Endothelial cell of umbilical vein (primary cell): ENCODE data around the gene GRID2. TPM values are rescaled to one million over a fixed set of nuclear protein-coding genes. Genes with fewer than 3 reads are reported as not detected.

Experiments used
- BruUV-seq: library from RNA; stranded (reverse); fragments of 400-500 nt; replicated peaks from 2 replicates; lab custom pipeline; 2021; lab: Mats Ljungman, UMichigan
- CTCF ChIA-PET: fragments of 300-600, 350-600 bp; sonication (Branson Sonifier 250); formaldehyde crosslinking; loops from one replicate; lab custom pipeline; 2021; ENCODE audit warnings: antibody characterized with exemption, inconsistent platforms; lab: Charles Lee
- POLR2A ChIA-PET: fragments of 300-600, 350-600 bp; sonication (Branson Sonifier 250); formaldehyde crosslinking; loops from one replicate; lab custom pipeline; 2021; ENCODE audit warnings: antibody characterized with exemption, inconsistent platforms; lab: Charles Lee
- DNase-seq: peaks from one replicate; pipeline ENCODE4 v3.0.0-alpha.2; 2011; ENCODE audit warnings: low read depth, low spot score
- FAIRE-seq: peaks from 2 replicates; lab custom pipeline; 2011; peaks lifted over from hg19 to GRCh38; lab: Jason Lieb, UNC
- H2AFZ ChIP-seq: 2 replicates; pipeline ENCODE4 v1.6.0; 2012; ENCODE audit warnings: low read depth, low read length, control low read depth, inconsistent platforms
- H3K27ac ChIP-seq: 2 replicates; pipeline ENCODE4 v1.5.1; 2011; ENCODE audit warnings: low read depth, mild to moderate bottlenecking, control low read depth, low read length, moderate library complexity; ENCODE audit not compliant: insufficient read depth
- H3K27me3 ChIP-seq, 2 experiments: 2 replicates each; pipeline versions ENCODE4 v1.6.0 to v1.6.1; 2011; ENCODE audit warnings: low read length in 2 of 2, mixed read lengths in 1 of 2; ENCODE audit not compliant: control insufficient read depth in 2 of 2, insufficient read depth in 2 of 2
- H3K36me3 ChIP-seq, 2 experiments: 2 replicates in 1 of 2; 3 replicates in 1 of 2; pipeline ENCODE4 v1.5.1; 2011; ENCODE audit warnings: low read length in 2 of 2, mild to moderate bottlenecking in 1 of 2, moderate library complexity in 1 of 2; ENCODE audit not compliant: control insufficient read depth in 2 of 2, insufficient read depth in 2 of 2; ENCODE audit errors: extremely low read depth in 1 of 2
- H3K4me1 ChIP-seq: 3 replicates; pipeline ENCODE4 v1.5.1; 2011; ENCODE audit warnings: mild to moderate bottlenecking, low read length; ENCODE audit not compliant: control insufficient read depth, insufficient read depth; ENCODE audit errors: extremely low read depth
- H3K4me2 ChIP-seq: 2 replicates; pipeline ENCODE4 v1.6.1; 2011; ENCODE audit warnings: low read length, control low read depth, mixed read lengths; ENCODE audit not compliant: insufficient read depth
- H3K4me3 ChIP-seq, 3 experiments: fragments of 200-600 bp in 1 of 3; sonication (generic), shearing (Covaris generic) in 1 of 3; replicated peaks in 1 of 3; 2 replicates each; pipeline ENCODE4 v1.5.1; 2011 to 2016; ENCODE audit warnings: control low read depth in 3 of 3, low read length in 3 of 3, mild to moderate bottlenecking in 2 of 3, inconsistent platforms in 1 of 3, low read depth in 1 of 3, moderate library complexity in 1 of 3; ENCODE audit not compliant: insufficient read depth in 1 of 3
- H3K79me2 ChIP-seq: 2 replicates; pipeline ENCODE4 v1.6.0; 2012; ENCODE audit warnings: low read length, inconsistent platforms; ENCODE audit not compliant: control insufficient read depth, insufficient read depth
- H3K9ac ChIP-seq: replicated peaks from 2 replicates; pipeline ENCODE3; 2011; ENCODE audit warnings: low read length, control low read depth; ENCODE audit not compliant: insufficient read depth; ENCODE audit errors: extremely low read depth
- H3K9me1 ChIP-seq: replicated peaks from 3 replicates; pipeline ENCODE4 v1.6.0; 2011; ENCODE audit warnings: mild to moderate bottlenecking, low read length; ENCODE audit not compliant: control insufficient read depth, insufficient read depth; ENCODE audit errors: extremely low read depth
- H3K9me3 ChIP-seq: replicated peaks from 2 replicates; pipeline ENCODE4 v1.5.1; 2012; ENCODE audit warnings: low read length, inconsistent platforms; ENCODE audit not compliant: control insufficient read depth, insufficient read depth
- H4K20me1 ChIP-seq: replicated peaks from 2 replicates; pipeline ENCODE3; 2011; ENCODE audit warnings: mild to moderate bottlenecking, low read length; ENCODE audit not compliant: control insufficient read depth, insufficient read depth; ENCODE audit errors: extremely low read depth
- CTCF ChIP-seq, 2 donors: IDR thresholded peaks; 1 replicate in 1 of 2; 2 replicates in 1 of 2; pipeline ENCODE4 v1.5.1; 2011; ENCODE audit warnings: low read length in 2 of 2, mild to moderate bottlenecking in 2 of 2, moderate library complexity in 2 of 2, control low read depth in 1 of 2, inconsistent platforms in 1 of 2, low read depth in 1 of 2; ENCODE audit not compliant: insufficient read depth in 1 of 2; ENCODE audit errors: extremely low read depth in 1 of 2
- EZH2 ChIP-seq: IDR thresholded peaks from 2 replicates; pipeline ENCODE4 v1.6.1; 2012; ENCODE audit warnings: borderline replicate concordance, low read depth, mild to moderate bottlenecking, moderate library complexity, low read length, inconsistent platforms; ENCODE audit not compliant: severe bottlenecking
- FOS ChIP-seq: IDR thresholded peaks from 2 replicates; pipeline ENCODE4 v1.6.1; 2011; ENCODE audit warnings: mild to moderate bottlenecking, low read length, moderate library complexity, borderline replicate concordance; ENCODE audit not compliant: insufficient read depth
- GATA2 ChIP-seq: IDR thresholded peaks from 2 replicates; pipeline ENCODE4 v1.7.0; 2011; ENCODE audit warnings: low read depth, mild to moderate bottlenecking, moderate library complexity, mixed read lengths, low read length; ENCODE audit not compliant: insufficient read length, insufficient read depth
- JUN ChIP-seq: IDR thresholded peaks from 2 replicates; pipeline ENCODE4 v1.6.1; 2011; ENCODE audit warnings: borderline replicate concordance, low read depth; ENCODE audit not compliant: insufficient read length, insufficient read depth
- MAX ChIP-seq: IDR thresholded peaks from 2 replicates; pipeline ENCODE4 v1.6.1; 2011; ENCODE audit not compliant: insufficient read depth, insufficient read length
- MYC ChIP-seq: IDR thresholded peaks from one replicate; pipeline ENCODE4 v1.6.1; 2011; ENCODE audit warnings: mild to moderate bottlenecking, low read depth, low read length
- POLR2A ChIP-seq: IDR thresholded peaks from 2 replicates; pipeline ENCODE4 v1.6.1; 2012; ENCODE audit warnings: low read depth, mild to moderate bottlenecking, control low read depth, low read length
- POLR2AphosphoS5 ChIP-seq: IDR thresholded peaks from 2 replicates; pipeline ENCODE4 v1.6.1; 2012; ENCODE audit warnings: low read depth, mild to moderate bottlenecking, control low read depth, low read length, moderate library complexity; ENCODE audit not compliant: insufficient read depth
- dilution Hi-C: fragments of 300-500 bp; cut with MboI; formaldehyde crosslinking; loops from one replicate; pipeline ENCODE4 v1.15.0; 2019; ENCODE audit warnings: low sequenced_read_pairs; ENCODE audit not compliant: extremely low pct_ligation_motif_present
- intact Hi-C: fragments of 100-400 bp; cut with micrococcal nuclease; formaldehyde crosslinking; loops from one replicate; pipeline ENCODE4 v1.10.0; 2022
- polyA plus RNA-seq, 4 experiments: library from polyadenylated mRNA; depleted of rRNA in 3 of 4; stranded (reverse) in 3 of 4; unstranded in 1 of 4; fragments of >200 nt; gene quantifications; 2 replicates each; pipeline versions ENCODE4 v1.2.1 to v1.2.3, GENCODE V29; 2011 to 2012; ENCODE audit warnings: missing spikeins in 1 of 4
- total RNA-seq: library from RNA; stranded (reverse); gene quantifications from 2 replicates; pipeline ENCODE4 v1.2.3, GENCODE V29; 2021

Gene GRID2
- total and polyA plus RNA-seq, 2 donors (not counting 3 experiments of a cell fraction or from before 2014, with no cell fraction given) = not detected

- no peak overlapping the region for H3K9ac ChIP-seq
- no peaks in the 10 kb centered on the region for H3K27me3 ChIP-seq
- intact Hi-C loops (no loop called here), dilution Hi-C loops (no loop called here)
- BruUV-seq = no TSS peak
- H4K20me1 ChIP-seq = no peaks in the 10 kb centered on the region
- no peak for FAIRE-seq
- ChIA-PET CTCF (no interaction called here), POLR2A (no interaction called here)
- H3K4me1 ChIP-seq = no peaks in the 10 kb centered on the region
- H3K9me3 ChIP-seq = no peaks in the 10 kb centered on the region
- H3K4me2 ChIP-seq = no peak overlapping the region
- H2AFZ ChIP-seq = no peak overlapping the region
- no peak overlapping the region for H3K4me3 ChIP-seq
- no peak for TF ChIP-seq JUN
- DNase-seq = no peak
- H3K36me3 ChIP-seq = no peaks in the 10 kb centered on the region
- no peaks in the 10 kb centered on the region for H3K9me1 ChIP-seq
- no peaks in the 10 kb centered on the region for H3K79me2 ChIP-seq
- H3K27ac ChIP-seq = no peak overlapping the region
Observed at GRCh38 chr4:93285346-93285745, 981.6 kb downstream of the GRID2 start.

GRCh38 chr4:93289241-93289640 is 985.5 kb downstream of the GRID2 start:
- Histone ChIP-seq H3K4me1 (no peaks in the 10 kb centered on the region), H3K4me3 (no peak overlapping the region), H3K36me3 (no peaks in the 10 kb centered on the region), H3K27me3 (no peaks in the 10 kb centered on the region), H3K4me2 (no peak overlapping the region), H3K9ac (no peak overlapping the region), H3K79me2 (no peaks in the 10 kb centered on the region), H3K27ac (no peak overlapping the region), H2AFZ (no peak overlapping the region), H3K9me1 (no peaks in the 10 kb centered on the region), H3K9me3 (no peaks in the 10 kb centered on the region), H4K20me1 (no peaks in the 10 kb centered on the region)
- BruUV-seq = no TSS peak
- ChIA-PET POLR2A (no interaction called here), CTCF (no interaction called here)
- FAIRE-seq = no peak
- TF ChIP-seq GATA2 = no peak
- TF ChIP-seq POLR2A = no peak
- no peak for TF ChIP-seq MAX
- no peak for TF ChIP-seq EZH2
- TF ChIP-seq POLR2AphosphoS5 = no peak
- TF ChIP-seq CTCF (IDR thresholded peaks at IDR 0.05; ENCODE audit: extremely low read depth in 1 of 2, insufficient read depth in 1 of 2, low read depth in 1 of 2, low read length in 2 of 2) = no peak
- no peak for TF ChIP-seq JUN
- no peak for TF ChIP-seq MYC
- no peak for TF ChIP-seq FOS
- intact Hi-C loops (no loop called here), dilution Hi-C loops (no loop called here)
- no peak for DNase-seq
